CD8-positive, alpha-beta memory T cell (primary cell): ENCODE data around the gene RGS6. TPM values are rescaled to one million over a fixed set of nuclear protein-coding genes. Genes with fewer than 3 reads are reported as not detected.

Source experiments
- CTCF ChIA-PET: fragments of 350-600 bp; sonication (Branson Sonifier 250); formaldehyde crosslinking; loops from one replicate; lab custom pipeline; 2021; ENCODE audit warnings: antibody characterized with exemption; lab: Charles Lee
- POLR2A ChIA-PET: fragments of 350-600 bp; sonication (Branson Sonifier 250); formaldehyde crosslinking; loops from one replicate; lab custom pipeline; 2021; ENCODE audit warnings: antibody characterized with exemption; lab: Charles Lee
- DNase-seq, 5 donors: peaks; one replicate each; pipeline versions ENCODE4 v3.0.0 to v3.0.0-alpha.2; 2020 to 2022; ENCODE audit warnings: mixed read lengths in 1 of 5
- H3K27ac ChIP-seq: one replicate; pipeline ENCODE4 v1.7.0; 2013; ENCODE audit warnings: low read depth, mild to moderate bottlenecking, low read length, moderate library complexity
- H3K27me3 ChIP-seq: 2 replicates; pipeline ENCODE4 v1.7.0; 2013; ENCODE audit warnings: low read length, mild to moderate bottlenecking; ENCODE audit not compliant: insufficient read depth, poor library complexity, severe bottlenecking
- H3K36me3 ChIP-seq: 2 replicates; pipeline ENCODE4 v1.7.0; 2013; ENCODE audit warnings: mild to moderate bottlenecking, low read length, moderate library complexity; ENCODE audit not compliant: insufficient read depth
- H3K4me1 ChIP-seq: 2 replicates; pipeline ENCODE4 v1.7.0; 2013; ENCODE audit warnings: mild to moderate bottlenecking, low read length, moderate library complexity; ENCODE audit not compliant: insufficient read depth
- H3K4me3 ChIP-seq: 2 replicates; pipeline ENCODE4 v1.7.0; 2013; ENCODE audit warnings: mild to moderate bottlenecking, low read length
- H3K9me3 ChIP-seq: 2 replicates; pipeline ENCODE4 v1.7.0; 2013; ENCODE audit warnings: mild to moderate bottlenecking, low read length
- H3K27ac Mint-ChIP-seq, 8 donors: one replicate each; pipeline ENCODE4 v1.8.0; 2020 to 2021; ENCODE audit warnings: mixed read lengths in 8 of 8, mild to moderate bottlenecking in 6 of 8, inconsistent platforms in 3 of 8, moderate library complexity in 3 of 8
- H3K27me3 Mint-ChIP-seq, 2 donors: one replicate each; pipeline ENCODE4 v1.8.0; 2020 to 2021; ENCODE audit warnings: mixed read lengths in 2 of 2, mild to moderate bottlenecking in 1 of 2, moderate library complexity in 1 of 2
- H3K36me3 Mint-ChIP-seq, 3 donors: one replicate each; pipeline ENCODE4 v1.8.0; 2020 to 2021; ENCODE audit warnings: mixed read lengths in 3 of 3, inconsistent platforms in 1 of 3, mild to moderate bottlenecking in 1 of 3
- H3K4me1 Mint-ChIP-seq, 3 donors: one replicate each; pipeline ENCODE4 v1.8.0; 2020 to 2021; ENCODE audit warnings: mixed read lengths in 3 of 3, inconsistent platforms in 1 of 3, mild to moderate bottlenecking in 1 of 3
- H3K4me3 Mint-ChIP-seq, 7 donors: one replicate each; pipeline ENCODE4 v1.8.0; 2020 to 2021; ENCODE audit warnings: mixed read lengths in 7 of 7, mild to moderate bottlenecking in 6 of 7, moderate library complexity in 4 of 7, inconsistent platforms in 2 of 7
- H3K9me3 Mint-ChIP-seq, 5 donors: one replicate each; pipeline ENCODE4 v1.8.0; 2020 to 2022; ENCODE audit warnings: mixed read lengths in 5 of 5, mild to moderate bottlenecking in 3 of 5, moderate library complexity in 2 of 5, inconsistent platforms in 1 of 5
- polyA plus RNA-seq: library from polyadenylated mRNA; unstranded; fragments of 300-500 nt; fragmentation: Illumina TruSeq; gene quantifications from one replicate; pipeline ENCODE4 v1.2.3, GENCODE V29; 2021
- total RNA-seq, 2 experiments: library from RNA; stranded (reverse); gene quantifications; one replicate each; pipeline ENCODE4 v1.2.3, GENCODE V29; 2021

Gene RGS6
- total and polyA plus RNA-seq, 3 experiments from 2014 or later = 0.60 to 0.88 TPM; not detected in 1

GRCh38 chr14:72610831-72611200 lies 678.6 kb downstream of the RGS6 start:
- CTCF ChIA-PET = no interaction called here
- no peak overlapping the region for H3K4me3 ChIP-seq
- H3K36me3 Mint-ChIP-seq = no peaks in the 10 kb centered on the region
- POLR2A ChIA-PET = no interaction called here
- no peaks in the 10 kb centered on the region for H3K27me3 ChIP-seq
- no peak overlapping the region for H3K27ac Mint-ChIP-seq
- H3K36me3 ChIP-seq = no peaks in the 10 kb centered on the region
- H3K9me3 ChIP-seq = no peaks in the 10 kb centered on the region
- H3K4me1 ChIP-seq = no peaks in the 10 kb centered on the region
- peaks cover 4 to 22% of the 10 kb centered on the region in 2 donors for H3K27me3 Mint-ChIP-seq
- DNase-seq = no peak
- H3K9me3 Mint-ChIP-seq = no peaks in the 10 kb centered on the region
- no peak overlapping the region for H3K27ac ChIP-seq
- no peak overlapping the region for H3K4me3 Mint-ChIP-seq
- H3K4me1 Mint-ChIP-seq = peaks cover 0 to 3% (median 0%) of the 10 kb centered on the region in 3 donors

- H3K4me1 ChIP-seq = no peaks in the 10 kb centered on the region
- H3K27me3 ChIP-seq = no peaks in the 10 kb centered on the region
- no peak overlapping the region for H3K27ac ChIP-seq
- H3K36me3 ChIP-seq = no peaks in the 10 kb centered on the region
- no peak for DNase-seq
- ChIA-PET POLR2A (no interaction called here), CTCF (no interaction called here)
- no peak overlapping the region for H3K4me3 Mint-ChIP-seq
- H3K27ac Mint-ChIP-seq = no peak overlapping the region
- H3K36me3 Mint-ChIP-seq = no peaks in the 10 kb centered on the region
- H3K4me3 ChIP-seq = no peak overlapping the region
- peaks cover 7 to 22% of the 10 kb centered on the region in 2 donors for H3K27me3 Mint-ChIP-seq
- H3K4me1 Mint-ChIP-seq = peaks cover 0 to 3% (median 0%) of the 10 kb centered on the region in 3 donors
- H3K9me3 Mint-ChIP-seq = no peaks in the 10 kb centered on the region
- no peaks in the 10 kb centered on the region for H3K9me3 ChIP-seq
Observed at GRCh38 chr14:72611506-72611905, 679.3 kb downstream of the RGS6 start.

- Mint-ChIP-seq H3K9me3 (no peaks in the 10 kb centered on the region), H3K4me3 (no peak overlapping the region), H3K27me3 (peaks cover 7 to 22% of the 10 kb centered on the region in 2 donors), H3K36me3 (no peaks in the 10 kb centered on the region), H3K27ac (no peak overlapping the region), H3K4me1 (peaks cover 0 to 3% (median 0%) of the 10 kb centered on the region in 3 donors)
- POLR2A ChIA-PET = no interaction called here
- Histone ChIP-seq H3K27me3 (no peaks in the 10 kb centered on the region), H3K9me3 (no peaks in the 10 kb centered on the region), H3K36me3 (no peaks in the 10 kb centered on the region), H3K4me1 (no peaks in the 10 kb centered on the region), H3K27ac (no peak overlapping the region), H3K4me3 (no peak overlapping the region)
- DNase-seq = no peak
- CTCF ChIA-PET = no interaction called here
Observed at GRCh38 chr14:72612041-72612440, 679.8 kb downstream of the RGS6 start.

- Mint-ChIP-seq H3K9me3 (no peaks in the 10 kb centered on the region), H3K4me1 (peaks cover 0 to 3% (median 0%) of the 10 kb centered on the region in 3 donors), H3K27ac (no peak overlapping the region), H3K27me3 (peaks cover 7 to 26% of the 10 kb centered on the region in 2 donors), H3K36me3 (no peaks in the 10 kb centered on the region), H3K4me3 (no peak overlapping the region)
- DNase-seq = no peak
- Histone ChIP-seq H3K9me3 (no peaks in the 10 kb centered on the region), H3K36me3 (no peaks in the 10 kb centered on the region), H3K27ac (no peak overlapping the region), H3K4me1 (no peaks in the 10 kb centered on the region), H3K27me3 (no peaks in the 10 kb centered on the region), H3K4me3 (no peak overlapping the region)
- ChIA-PET POLR2A (no interaction called here), CTCF (no interaction called here)
Observed at GRCh38 chr14:72613231-72613974, 681.2 kb downstream of the RGS6 start.

GRCh38 chr14:72613975-72614319 lies 681.7 kb downstream of the RGS6 start:
- H3K9me3 ChIP-seq = no peaks in the 10 kb centered on the region
- peaks cover 0 to 3% (median 0%) of the 10 kb centered on the region in 3 donors for H3K4me1 Mint-ChIP-seq
- H3K36me3 Mint-ChIP-seq = no peaks in the 10 kb centered on the region
- ChIA-PET POLR2A (no interaction called here), CTCF (no interaction called here)
- no peak for DNase-seq
- no peaks in the 10 kb centered on the region for H3K27me3 ChIP-seq
- no peaks in the 10 kb centered on the region for H3K36me3 ChIP-seq
- H3K27ac ChIP-seq = no peak overlapping the region
- no peak overlapping the region for H3K4me3 ChIP-seq
- no peaks in the 10 kb centered on the region for H3K4me1 ChIP-seq
- H3K27ac Mint-ChIP-seq = no peak overlapping the region
- peaks cover 7 to 26% of the 10 kb centered on the region in 2 donors for H3K27me3 Mint-ChIP-seq
- H3K9me3 Mint-ChIP-seq = no peaks in the 10 kb centered on the region
- H3K4me3 Mint-ChIP-seq = no peak overlapping the region

GRCh38 chr14:72614365-72614764 lies 682.1 kb downstream of the RGS6 start:
- H3K4me1 Mint-ChIP-seq = peaks cover 0 to under 1% (median 0%) of the 10 kb centered on the region in 3 donors
- H3K27me3 ChIP-seq = no peaks in the 10 kb centered on the region
- POLR2A ChIA-PET = no interaction called here
- no peak for DNase-seq
- no peak overlapping the region for H3K27ac ChIP-seq
- H3K9me3 ChIP-seq = no peaks in the 10 kb centered on the region
- peaks cover 7 to 23% of the 10 kb centered on the region in 2 donors for H3K27me3 Mint-ChIP-seq
- H3K4me3 ChIP-seq = no peak overlapping the region
- CTCF ChIA-PET = no interaction called here
- H3K4me3 Mint-ChIP-seq = no peak overlapping the region
- no peaks in the 10 kb centered on the region for H3K36me3 ChIP-seq
- no peaks in the 10 kb centered on the region for H3K36me3 Mint-ChIP-seq
- no peaks in the 10 kb centered on the region for H3K4me1 ChIP-seq
- H3K27ac Mint-ChIP-seq = no peak overlapping the region
- H3K9me3 Mint-ChIP-seq = no peaks in the 10 kb centered on the region

- no peaks in the 10 kb centered on the region for H3K9me3 ChIP-seq
- no peak for DNase-seq
- H3K9me3 Mint-ChIP-seq = no peaks in the 10 kb centered on the region
- POLR2A ChIA-PET = no interaction called here
- H3K36me3 ChIP-seq = no peaks in the 10 kb centered on the region
- peaks cover 10 to 27% of the 10 kb centered on the region in 2 donors for H3K27me3 Mint-ChIP-seq
- H3K4me3 Mint-ChIP-seq = no peak overlapping the region
- H3K27me3 ChIP-seq = no peaks in the 10 kb centered on the region
- no peak overlapping the region for H3K27ac ChIP-seq
- CTCF ChIA-PET = no interaction called here
- H3K27ac Mint-ChIP-seq = no peak overlapping the region
- no peaks in the 10 kb centered on the region for H3K4me1 Mint-ChIP-seq
- no peaks in the 10 kb centered on the region for H3K36me3 Mint-ChIP-seq
- no peak overlapping the region for H3K4me3 ChIP-seq
- no peaks in the 10 kb centered on the region for H3K4me1 ChIP-seq
Observed at GRCh38 chr14:72614891-72615415, 682.7 kb downstream of the RGS6 start.

- no peaks in the 10 kb centered on the region for H3K4me1 ChIP-seq
- ChIA-PET POLR2A (no interaction called here), CTCF (no interaction called here)
- Mint-ChIP-seq H3K4me3 (no peak overlapping the region), H3K27me3 (peaks cover 10 to 30% of the 10 kb centered on the region in 2 donors), H3K4me1 (no peaks in the 10 kb centered on the region), H3K9me3 (no peaks in the 10 kb centered on the region), H3K27ac (no peak overlapping the region), H3K36me3 (no peaks in the 10 kb centered on the region)
- no peaks in the 10 kb centered on the region for H3K27me3 ChIP-seq
- H3K36me3 ChIP-seq = no peaks in the 10 kb centered on the region
- H3K27ac ChIP-seq = no peak overlapping the region
- no peak for DNase-seq
- no peaks in the 10 kb centered on the region for H3K9me3 ChIP-seq
- H3K4me3 ChIP-seq = no peak overlapping the region
Observed at GRCh38 chr14:72615451-72616121, 683.4 kb downstream of the RGS6 start.
